ENCODE data around the gene FAF2.

The FAF2 gene

DNA sequence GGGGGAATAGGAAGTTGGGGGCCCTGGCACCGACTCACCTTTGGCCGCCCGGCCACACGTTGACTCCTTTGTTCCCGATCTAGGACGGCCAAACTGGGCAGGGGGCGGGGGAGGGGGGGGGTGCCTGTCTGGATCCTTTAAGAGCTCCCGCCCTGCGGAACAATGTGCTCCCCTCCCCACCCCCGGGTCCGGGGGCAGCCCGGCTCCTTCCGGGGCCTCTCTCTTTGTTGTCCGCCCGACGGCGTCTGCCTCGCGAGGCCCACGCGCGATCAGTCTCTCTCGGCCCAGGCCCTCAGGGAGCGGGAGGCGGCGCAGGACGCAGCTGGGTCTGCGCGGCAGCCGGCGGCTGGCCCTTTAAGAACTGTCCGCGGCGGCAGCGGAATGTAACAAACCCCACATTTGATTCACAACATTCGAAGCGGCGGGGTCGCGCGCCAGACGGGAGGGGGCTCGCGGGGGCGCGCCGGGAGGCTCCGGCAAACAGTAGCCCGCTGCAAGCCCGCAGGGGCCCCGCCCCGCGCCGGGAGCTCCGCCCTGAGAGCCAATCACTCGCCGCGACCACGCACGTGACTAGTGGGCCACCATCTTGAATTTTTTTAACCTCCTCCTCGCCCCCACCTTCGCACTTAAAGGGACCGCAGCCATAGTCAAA, 88.8 kb downstream of the FAF2 start, which contains the start of gene RNF44:
TSS of gene RNF44 (minus strand) at position 501 of the 652 bp plus-strand sequence. CDS start 4,930 bp downstream, outside the sequence.
- TF ChIP-seq CTCF (IDR thresholded peaks at IDR 0.05; ENCODE audit: low read depth, low read length, missing control alignments), result no peak

GRCh38 chr5:176537554-176538229, 89.5 kb downstream of the FAF2 start:
- peak; percentile 99 for DNase-seq (ENCODE audit: low read depth)
- peak overlapping the region; percentile 92 for H3K4me3 ChIP-seq (ENCODE audit: low read depth, low read length)
- TF ChIP-seq CTCF (IDR thresholded peaks at IDR 0.05; ENCODE audit: low read depth, low read length, missing control alignments), result no peak

More for the DNA sequence above, 88.8 kb downstream of the FAF2 start, which contains the start of gene RNF44:
- peak within 1 kb of the TSS; percentile 92 for H3K4me3 ChIP-seq (ENCODE audit: low read depth, low read length)
- peak; percentile 89 for DNase-seq (ENCODE audit: low read depth)

DNA sequence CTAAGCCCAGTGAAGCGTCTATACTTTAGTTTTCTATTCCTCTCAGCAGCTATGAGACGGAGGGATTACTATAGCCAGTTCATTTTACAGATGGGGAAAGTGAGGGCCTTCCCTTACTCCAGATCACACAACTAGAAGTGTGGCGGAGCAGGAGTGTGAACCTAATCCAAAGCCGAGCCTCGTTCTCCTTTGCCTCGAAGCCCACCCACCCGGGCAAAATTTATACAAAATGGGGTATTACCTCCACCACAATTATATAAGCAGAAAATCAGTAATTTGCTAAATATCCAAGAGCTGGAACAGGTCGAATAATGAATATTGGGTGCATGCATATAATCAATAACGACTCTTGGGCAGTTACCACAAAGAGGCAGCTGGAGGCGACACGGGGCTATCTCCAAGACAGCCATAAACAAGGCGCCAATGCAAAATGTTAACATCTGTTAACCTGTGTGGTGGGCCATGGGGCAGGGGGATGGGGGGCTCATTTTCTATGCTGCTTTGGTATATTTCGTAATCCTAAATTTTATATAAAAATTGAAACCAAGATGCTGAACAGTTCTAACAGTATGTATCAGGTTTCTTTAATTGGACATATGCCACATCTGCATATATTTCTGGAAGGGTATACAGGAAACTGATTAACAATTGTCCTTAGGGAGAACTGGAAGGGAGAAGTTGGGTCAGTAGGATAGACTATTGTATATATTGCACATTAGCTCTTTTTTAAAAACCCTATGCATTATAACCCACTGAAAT, 90.2 kb downstream of the FAF2 start:
- no peak for TF ChIP-seq CTCF (IDR thresholded peaks at IDR 0.05; ENCODE audit: low read depth, low read length, missing control alignments)
- DNase-seq (ENCODE audit: low read depth), result no peak
- H3K4me3 ChIP-seq (ENCODE audit: low read depth, low read length), result peak overlapping the region; percentile 92; the same call in 1 of the 2 replicates

GRCh38 chr5:176538989-176539384, 90.8 kb downstream of the FAF2 start:
- H3K4me3 ChIP-seq (ENCODE audit: low read depth, low read length), result no peak overlapping the region
- no peak for TF ChIP-seq CTCF (IDR thresholded peaks at IDR 0.05; ENCODE audit: low read depth, low read length, missing control alignments)
- no peak for DNase-seq (ENCODE audit: low read depth)

- DNase-seq (ENCODE audit: low read depth), result no peak
- TF ChIP-seq CTCF (IDR thresholded peaks at IDR 0.05; ENCODE audit: low read depth, low read length, missing control alignments), result no peak
Observed at GRCh38 chr5:176540476-176540899, 92.3 kb downstream of the FAF2 start.

GRCh38 chr5:176540956-176541337, 92.8 kb downstream of the FAF2 start:
- TF ChIP-seq CTCF (IDR thresholded peaks at IDR 0.05; ENCODE audit: low read depth, low read length, missing control alignments), result no peak
- no peak for DNase-seq (ENCODE audit: low read depth)
- no peak overlapping the region for H3K4me3 ChIP-seq (ENCODE audit: low read depth, low read length)

More at GRCh38 chr5:176540476-176540899, 92.3 kb downstream of the FAF2 start:
- H3K4me3 ChIP-seq (ENCODE audit: low read depth, low read length), result no peak overlapping the region

Measured in GM12864 (cell line).